HL-60 (cell line): Measurements from ENCODE around the gene FKBP9.

ENCODE experiments used
- CTCF ChIP-seq: IDR thresholded peaks from one replicate; pipeline ENCODE4 v1.5.1; 2011; ENCODE audit warnings: low read length, control low read depth, inconsistent platforms; ENCODE audit not compliant: insufficient read depth
- GABPA ChIP-seq: IDR thresholded peaks from 2 replicates; pipeline ENCODE4 v1.6.1; 2012; ENCODE audit warnings: low read depth
- POLR2AphosphoS5 ChIP-seq: IDR thresholded peaks from 2 replicates; pipeline ENCODE4 v1.6.1; 2012; ENCODE audit warnings: low read depth

- no peak for TF ChIP-seq CTCF
- TF ChIP-seq POLR2AphosphoS5 = no peak
- TF ChIP-seq GABPA = no peak
Measured at GRCh38 chr7:32948202-32948601, 9.0 kb upstream of the FKBP9 start.
